ENCODE data around the gene ZNF860. TPM values are rescaled to one million over a fixed set of nuclear protein-coding genes. Genes with fewer than 3 reads are reported as not detected.
"Not testable (repeated sequence)": the region's sequence is repeated elsewhere in the genome, so short reads cannot be mapped to it uniquely, and the experiment has no call there.

Gene ZNF860
- total RNA-seq, 2 donors from 2014 or later, result 3.7 to 4.4 TPM

- DNase-seq (ENCODE audit: low spot score), result no peak
- 94% methylated on average over 4 of the region's 4 CpGs for WGBS
- no peaks in the 10 kb centered on the region for H3K4me1 ChIP-seq (replicated peaks)
- no peak for TF ChIP-seq POLR2A (IDR thresholded peaks at IDR 0.05)
- TF ChIP-seq POLR2AphosphoS5 (IDR thresholded peaks at IDR 0.05), result no peak
- no peak for TF ChIP-seq CTCF (IDR thresholded peaks at IDR 0.05)
- intact Hi-C loops (cut with DNase I), result loop anchor here (5.0 kb wide), 2 partner anchors 123 to 182 kb away; partner anchors contain the start of gene GPD1L
- no peak overlapping the region for H3K4me3 ChIP-seq
- no peak overlapping the region for H3K27ac ChIP-seq
- no peaks in the 10 kb centered on the region for H3K36me3 ChIP-seq
- H3K9me3 ChIP-seq, result no peaks in the 10 kb centered on the region
- H3K27me3 ChIP-seq (replicated peaks; ENCODE audit: insufficient read depth), result no peaks in the 10 kb centered on the region
Measured at GRCh38 chr3:31984321-31984720, 2.8 kb downstream of the ZNF860 start.

GRCh38 chr3:31985831-31986230 is 4.3 kb downstream of the ZNF860 start:
- no peak overlapping the region for H3K27ac ChIP-seq
- no peak overlapping the region for H3K4me3 ChIP-seq
- 90% methylated on average over 2 of the region's 2 CpGs for WGBS
- no peaks in the 10 kb centered on the region for H3K36me3 ChIP-seq
- TF ChIP-seq POLR2A (IDR thresholded peaks at IDR 0.05), result no peak
- TF ChIP-seq CTCF (IDR thresholded peaks at IDR 0.05), result no peak
- TF ChIP-seq POLR2AphosphoS5 (IDR thresholded peaks at IDR 0.05), result no peak
- no peaks in the 10 kb centered on the region for H3K27me3 ChIP-seq (replicated peaks; ENCODE audit: insufficient read depth)
- no peaks in the 10 kb centered on the region for H3K9me3 ChIP-seq
- no peak for DNase-seq (ENCODE audit: low spot score)
- intact Hi-C loops (cut with DNase I), result no loop called here
- no peaks in the 10 kb centered on the region for H3K4me1 ChIP-seq (replicated peaks)

- Histone ChIP-seq H3K36me3 (no peaks in the 10 kb centered on the region), H3K4me1 (replicated peaks) (no peaks in the 10 kb centered on the region)
Measured at GRCh38 chr3:31988271-31988670, 6.7 kb downstream of the ZNF860 start.

GRCh38 chr3:31992995-31993394 is 11.4 kb downstream of the ZNF860 start:
- H3K36me3 ChIP-seq; H3K9me3 ChIP-seq; H3K27ac ChIP-seq; intact Hi-C loops (cut with DNase I); H3K4me3 ChIP-seq; H3K27me3 ChIP-seq (replicated peaks; ENCODE audit: insufficient read depth); H3K4me1 ChIP-seq (replicated peaks); DNase-seq (ENCODE audit: low spot score): not testable (repeated sequence)
- WGBS, result 94% methylated on average over 6 of the region's 6 CpGs

More at GRCh38 chr3:31988271-31988670, 6.7 kb downstream of the ZNF860 start:
- DNase-seq (ENCODE audit: low spot score), result no peak
- no peak overlapping the region for H3K27ac ChIP-seq
- 77% methylated on average over 1 of the region's 1 CpG for WGBS
- intact Hi-C loops (cut with DNase I), result no loop called here
- TF ChIP-seq CTCF (IDR thresholded peaks at IDR 0.05) (no peak), POLR2AphosphoS5 (IDR thresholded peaks at IDR 0.05) (no peak), POLR2A (IDR thresholded peaks at IDR 0.05) (no peak)
- H3K27me3 ChIP-seq (replicated peaks; ENCODE audit: insufficient read depth), result no peaks in the 10 kb centered on the region
- no peaks in the 10 kb centered on the region for H3K9me3 ChIP-seq
- no peak overlapping the region for H3K4me3 ChIP-seq

- WGBS, result 98% methylated on average over 1 of the region's 1 CpG
- H3K9me3 ChIP-seq, result no peaks in the 10 kb centered on the region
- H3K4me3 ChIP-seq, result no peak overlapping the region
- intact Hi-C loops (cut with DNase I), result no loop called here
- no peaks in the 10 kb centered on the region for H3K27me3 ChIP-seq (replicated peaks; ENCODE audit: insufficient read depth)
- no peak overlapping the region for H3K27ac ChIP-seq
- no peak for TF ChIP-seq CTCF (IDR thresholded peaks at IDR 0.05)
- no peak for TF ChIP-seq POLR2AphosphoS5 (IDR thresholded peaks at IDR 0.05)
- TF ChIP-seq POLR2A (IDR thresholded peaks at IDR 0.05), result no peak
- H3K36me3 ChIP-seq, result no peaks in the 10 kb centered on the region
- H3K4me1 ChIP-seq (replicated peaks), result no peaks in the 10 kb centered on the region
- no peak for DNase-seq (ENCODE audit: low spot score)
Measured at GRCh38 chr3:31993843-31994242, 12.3 kb downstream of the ZNF860 start.

GRCh38 chr3:31995026-31995425 is 13.5 kb downstream of the ZNF860 start:
- DNase-seq (ENCODE audit: low spot score); H3K9me3 ChIP-seq; H3K27me3 ChIP-seq (replicated peaks; ENCODE audit: insufficient read depth); H3K27ac ChIP-seq; H3K4me3 ChIP-seq; H3K36me3 ChIP-seq; H3K4me1 ChIP-seq (replicated peaks); intact Hi-C loops (cut with DNase I): not testable (repeated sequence)
- WGBS, result 95% methylated on average over 5 of the region's 5 CpGs

Data from prostate gland (tissue), 2 donors.